AG10803 (cell line): ENCODE data around the gene GLT6D1.

ENCODE experiments used
- DNase-seq: peaks from one replicate; pipeline ENCODE4 v3.0.0; 2010; ENCODE audit warnings: low read depth
- H3K4me3 ChIP-seq: 2 replicates; pipeline ENCODE4 v1.5.1; 2011; ENCODE audit warnings: mild to moderate bottlenecking, low read length, control low read depth
- TF ChIP-seq, protein P1 (sequence below): conservative IDR thresholded peaks from 2 replicates; pipeline ENCODE4 v1.5.1; 2011; ENCODE audit warnings: mild to moderate bottlenecking, low read length, control low read depth, inconsistent platforms

Gene GLT6D1

DNA sequence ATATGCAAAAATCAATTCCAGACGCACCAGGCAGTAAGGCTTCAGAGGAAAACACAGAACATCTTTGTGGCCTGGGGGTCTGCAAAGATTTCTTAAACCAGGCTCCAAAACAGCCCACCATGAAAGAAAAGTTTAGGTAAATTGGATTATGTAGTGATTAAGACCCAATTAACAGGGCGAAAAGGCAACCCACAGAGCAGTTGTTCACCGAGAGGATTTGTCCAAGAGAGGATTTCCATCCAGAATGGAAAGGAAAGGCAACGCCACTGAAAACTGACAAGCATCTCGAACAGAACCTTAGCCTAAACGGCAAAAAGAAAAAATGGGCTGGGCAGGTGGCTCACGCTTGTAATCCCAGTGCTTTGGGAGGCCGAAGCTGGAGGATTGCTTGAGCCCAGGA lies 37.4 kb downstream of the GLT6D1 start:
- H3K4me3 ChIP-seq: no peak overlapping the region
- TF ChIP-seq, protein P1, sequence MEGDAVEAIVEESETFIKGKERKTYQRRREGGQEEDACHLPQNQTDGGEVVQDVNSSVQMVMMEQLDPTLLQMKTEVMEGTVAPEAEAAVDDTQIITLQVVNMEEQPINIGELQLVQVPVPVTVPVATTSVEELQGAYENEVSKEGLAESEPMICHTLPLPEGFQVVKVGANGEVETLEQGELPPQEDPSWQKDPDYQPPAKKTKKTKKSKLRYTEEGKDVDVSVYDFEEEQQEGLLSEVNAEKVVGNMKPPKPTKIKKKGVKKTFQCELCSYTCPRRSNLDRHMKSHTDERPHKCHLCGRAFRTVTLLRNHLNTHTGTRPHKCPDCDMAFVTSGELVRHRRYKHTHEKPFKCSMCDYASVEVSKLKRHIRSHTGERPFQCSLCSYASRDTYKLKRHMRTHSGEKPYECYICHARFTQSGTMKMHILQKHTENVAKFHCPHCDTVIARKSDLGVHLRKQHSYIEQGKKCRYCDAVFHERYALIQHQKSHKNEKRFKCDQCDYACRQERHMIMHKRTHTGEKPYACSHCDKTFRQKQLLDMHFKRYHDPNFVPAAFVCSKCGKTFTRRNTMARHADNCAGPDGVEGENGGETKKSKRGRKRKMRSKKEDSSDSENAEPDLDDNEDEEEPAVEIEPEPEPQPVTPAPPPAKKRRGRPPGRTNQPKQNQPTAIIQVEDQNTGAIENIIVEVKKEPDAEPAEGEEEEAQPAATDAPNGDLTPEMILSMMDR: no peak
- no peak for DNase-seq

DNA sequence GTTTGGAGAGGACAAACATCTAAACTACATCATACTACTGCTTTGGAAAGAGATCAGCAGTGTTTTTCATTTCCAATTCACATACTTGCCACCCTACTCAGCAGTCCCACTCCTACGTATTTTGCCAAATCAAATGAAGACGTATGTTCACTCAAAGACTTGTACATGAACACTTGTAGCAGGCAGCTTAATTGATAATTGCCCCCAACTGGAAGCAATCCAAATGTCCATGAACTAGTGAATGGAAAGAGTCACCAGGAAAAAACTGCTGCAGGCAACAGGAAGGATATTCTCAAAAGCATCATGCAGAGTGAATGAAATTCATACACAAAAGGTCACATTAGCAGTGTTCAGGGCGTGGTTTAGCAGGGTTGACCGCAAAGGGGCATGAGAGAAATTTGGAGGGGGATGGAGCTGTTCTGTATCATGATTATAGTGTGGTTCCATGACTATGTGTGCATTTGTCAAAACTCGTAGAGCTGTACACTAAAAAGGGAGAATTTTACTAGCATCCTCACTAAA lies 39.0 kb downstream of the GLT6D1 start:
- DNase-seq: no peak
- H3K4me3 ChIP-seq: no peak overlapping the region
- TF ChIP-seq, protein P1: no peak

DNA sequence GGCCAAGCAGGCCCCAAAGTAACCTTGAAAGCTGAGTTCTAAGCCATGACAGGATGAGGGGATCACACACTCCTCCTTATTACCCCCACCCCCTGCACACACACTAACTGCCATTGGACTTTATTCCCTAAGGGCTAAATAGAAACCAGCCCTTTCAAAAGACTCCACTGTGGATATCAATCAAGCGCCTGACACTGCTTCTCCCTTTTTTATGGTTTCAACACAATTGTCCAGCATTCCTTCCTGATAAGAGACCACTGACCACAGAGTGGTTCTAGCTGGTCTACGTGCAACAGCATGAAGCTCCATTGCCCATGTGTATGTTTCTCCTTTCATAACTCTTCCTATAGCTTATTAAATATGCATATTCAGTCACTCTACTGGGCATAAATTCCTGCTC lies 43.1 kb downstream of the GLT6D1 start:
- TF ChIP-seq, protein P1: no peak
- no peak for DNase-seq
- H3K4me3 ChIP-seq: no peak overlapping the region

GRCh38 chr9:135592625-135593024 lies 46.7 kb downstream of the GLT6D1 start:
- TF ChIP-seq, protein P1: no peak
- DNase-seq: no peak
- no peak overlapping the region for H3K4me3 ChIP-seq

GRCh38 chr9:135592331-135592590 lies 47.1 kb downstream of the GLT6D1 start:
- TF ChIP-seq, protein P1: no peak
- DNase-seq: no peak

DNA sequence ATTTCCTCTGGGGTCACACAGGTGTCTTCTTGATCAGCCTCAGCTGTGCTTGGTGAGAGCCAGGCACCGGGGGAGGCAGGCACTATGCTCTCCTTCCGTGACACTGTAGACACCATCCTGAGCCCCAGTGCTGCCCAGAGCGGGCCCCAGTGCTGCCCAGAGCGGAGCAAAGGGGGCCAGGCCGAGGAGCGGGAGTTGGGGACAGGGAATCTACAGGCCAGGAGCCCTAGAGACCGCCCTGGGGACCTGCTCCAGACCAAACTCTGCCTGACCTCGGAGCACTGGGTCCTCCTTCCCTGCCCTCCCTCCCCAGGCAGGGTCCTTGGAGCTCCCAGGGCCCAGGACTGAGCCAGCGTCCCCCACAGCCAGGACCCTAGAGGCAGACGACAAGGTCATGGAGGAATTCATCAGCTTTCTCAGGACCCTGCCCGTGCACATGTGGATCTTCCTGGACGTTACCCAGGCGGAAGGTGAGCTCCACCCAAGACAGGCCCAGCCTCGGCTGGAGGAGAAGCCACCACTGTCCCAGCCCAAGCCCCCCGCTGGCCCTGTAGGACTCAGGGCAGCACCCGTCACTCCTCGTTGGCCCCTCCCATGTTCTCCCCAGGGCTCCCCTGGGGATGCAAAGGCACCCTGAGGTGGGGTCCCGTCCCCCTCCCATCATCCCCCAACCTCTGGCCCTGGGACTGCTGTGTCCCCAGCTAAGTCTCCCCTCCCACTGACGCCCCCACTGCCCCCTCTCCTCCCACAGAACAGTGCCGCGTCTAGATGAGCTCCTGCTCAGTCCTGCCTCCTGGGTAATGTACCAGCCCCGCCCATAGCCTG lies 47.6 kb downstream of the GLT6D1 start:
- TF ChIP-seq, protein P1: no peak
- no peak for DNase-seq
- no peak overlapping the region for H3K4me3 ChIP-seq

More at GRCh38 chr9:135592331-135592590, 47.1 kb downstream of the GLT6D1 start:
- no peak overlapping the region for H3K4me3 ChIP-seq

GRCh38 chr9:135590486-135591079 lies 48.8 kb downstream of the GLT6D1 start:
- TF ChIP-seq, protein P1: no peak
- DNase-seq: no peak
- no peak overlapping the region for H3K4me3 ChIP-seq
